Transverse colon (tissue), 4 donors: ENCODE measurements around the gene PRTFDC1. TPM values are rescaled to one million over a fixed set of nuclear protein-coding genes. Genes with fewer than 3 reads are reported as not detected.

Experiments used
- DNase-seq: peaks from one replicate; pipeline ENCODE4 v3.0.0-alpha.2; 2019
- H3K27ac ChIP-seq, 4 donors: fragments of 200-600 bp; sonication (generic); 2 replicates each; pipeline ENCODE4 v1.5.1; 2016 to 2018; ENCODE audit warnings: inconsistent platforms in 4 of 4
- H3K27me3 ChIP-seq: fragments of 200-600 bp; sonication (generic); 2 replicates; pipeline ENCODE4 v1.5.1; 2017; ENCODE audit warnings: inconsistent platforms
- H3K36me3 ChIP-seq, 4 donors: fragments of 200-600 bp; sonication (generic); 2 replicates each; pipeline ENCODE4 v1.5.1; 2017 to 2019; ENCODE audit warnings: inconsistent platforms in 4 of 4
- H3K4me1 ChIP-seq, 4 donors: fragments of 200-600 bp; sonication (generic); 2 replicates each; pipeline ENCODE4 v1.5.1; 2017 to 2020; ENCODE audit warnings: inconsistent platforms in 4 of 4
- H3K4me3 ChIP-seq, 4 donors: fragments of 200-600 bp; sonication (generic); 1 replicate in 1 of 4; 2 replicates in 3 of 4; pipeline versions ENCODE4 v1.5.1 to v1.6.1; 2017 to 2019; ENCODE audit warnings: inconsistent platforms in 4 of 4
- H3K9me3 ChIP-seq, 2 donors: fragments of 200-600 bp; sonication (generic); 2 replicates each; pipeline ENCODE4 v1.5.1; 2017 to 2019; ENCODE audit warnings: inconsistent platforms in 2 of 2
- EP300 ChIP-seq: sonication (generic); formaldehyde crosslinking; IDR thresholded peaks from one replicate; pipeline ENCODE4 v1.6.1; 2017; ENCODE audit warnings: antibody characterized with exemption, low read depth
- POLR2A ChIP-seq: fragments of 450-650 bp; IDR thresholded peaks from one replicate; pipeline ENCODE4 v1.6.1; 2016; ENCODE audit warnings: antibody characterized with exemption, mild to moderate bottlenecking, moderate library complexity
- POLR2AphosphoS5 ChIP-seq, 3 donors: sonication (generic); formaldehyde crosslinking; IDR thresholded peaks; one replicate each; pipeline ENCODE4 v1.6.1; 2016; ENCODE audit warnings: antibody characterized with exemption in 3 of 3
- WGBS, 2 donors: methylation state at CpG; one replicate each; pipeline ENCODE4 v1.1.5; 2018; ENCODE audit warnings: low coverage in 1 of 2; 5-methylcytosine and 5-hydroxymethylcytosine counted together
- in situ Hi-C, 4 donors: fragments of 200-750 bp; cut with MboI; loops; one replicate each; pipeline versions ENCODE4 v1.15.0 to v1.15.1; 2017; ENCODE audit warnings: low sequenced_read_pairs in 3 of 4, low pct_ligation_motif_present in 1 of 4, low pct_unique_long_range_greater_than_20kb in 1 of 4
- intact Hi-C: fragments of 100-400 bp; cut with DNase I; formaldehyde crosslinking; loops from one replicate; pipeline ENCODE4 v1.15.1; 2023; ENCODE audit warnings: low total_unique reads
- total RNA-seq, 4 donors: library from RNA; depleted of rRNA; stranded (reverse); fragments of >200 nt; gene quantifications; one replicate each; pipeline ENCODE4 v1.1.0, GENCODE V29; 2016
- TF ChIP-seq, protein P1 (sequence below), 5 experiments: fragments of 200-600 bp in 3 of 5; fragments of 450-650 bp in 2 of 5; sonication (generic) in 3 of 5; IDR thresholded peaks; 1 replicate in 2 of 5; 2 replicates in 3 of 5; pipeline ENCODE4 v1.5.1; 2016 to 2017; ENCODE audit warnings: antibody characterized with exemption in 5 of 5, inconsistent platforms in 3 of 5, mild to moderate bottlenecking in 2 of 5, moderate library complexity in 1 of 5

Gene PRTFDC1
- total RNA-seq, 4 donors from 2014 or later = 0.80 to 6.7 (median 4.9) TPM; not detected in 1

DNA sequence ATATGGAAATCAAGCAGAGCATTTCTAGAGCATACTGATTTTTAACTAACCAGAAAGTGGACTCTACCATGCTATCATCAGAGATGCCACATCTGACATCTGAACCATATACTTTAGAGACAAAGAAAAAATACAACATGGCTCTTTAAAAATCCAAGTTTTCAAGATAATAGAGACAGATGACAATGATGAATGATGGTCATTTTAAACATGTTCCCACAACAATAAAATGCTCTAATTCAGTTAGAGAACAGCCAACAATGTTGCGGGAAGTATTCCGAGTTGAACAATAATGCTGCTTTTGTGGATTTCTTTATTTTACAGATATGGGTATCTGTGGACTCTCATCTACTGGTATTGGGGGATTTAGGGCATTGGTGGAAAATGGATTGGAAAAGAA lies 52.8 kb downstream of the PRTFDC1 start:
- no peaks in the 10 kb centered on the region for H3K36me3 ChIP-seq
- in situ Hi-C loops = no loop called here
- no peak for DNase-seq
- no peak overlapping the region for H3K27ac ChIP-seq
- TF ChIP-seq EP300 = no peak
- no peak for TF ChIP-seq POLR2AphosphoS5 (IDR thresholded peaks at IDR 0.05)
- TF ChIP-seq, protein P1, sequence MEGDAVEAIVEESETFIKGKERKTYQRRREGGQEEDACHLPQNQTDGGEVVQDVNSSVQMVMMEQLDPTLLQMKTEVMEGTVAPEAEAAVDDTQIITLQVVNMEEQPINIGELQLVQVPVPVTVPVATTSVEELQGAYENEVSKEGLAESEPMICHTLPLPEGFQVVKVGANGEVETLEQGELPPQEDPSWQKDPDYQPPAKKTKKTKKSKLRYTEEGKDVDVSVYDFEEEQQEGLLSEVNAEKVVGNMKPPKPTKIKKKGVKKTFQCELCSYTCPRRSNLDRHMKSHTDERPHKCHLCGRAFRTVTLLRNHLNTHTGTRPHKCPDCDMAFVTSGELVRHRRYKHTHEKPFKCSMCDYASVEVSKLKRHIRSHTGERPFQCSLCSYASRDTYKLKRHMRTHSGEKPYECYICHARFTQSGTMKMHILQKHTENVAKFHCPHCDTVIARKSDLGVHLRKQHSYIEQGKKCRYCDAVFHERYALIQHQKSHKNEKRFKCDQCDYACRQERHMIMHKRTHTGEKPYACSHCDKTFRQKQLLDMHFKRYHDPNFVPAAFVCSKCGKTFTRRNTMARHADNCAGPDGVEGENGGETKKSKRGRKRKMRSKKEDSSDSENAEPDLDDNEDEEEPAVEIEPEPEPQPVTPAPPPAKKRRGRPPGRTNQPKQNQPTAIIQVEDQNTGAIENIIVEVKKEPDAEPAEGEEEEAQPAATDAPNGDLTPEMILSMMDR (IDR thresholded peaks at IDR 0.05) = no peak
- no peak for TF ChIP-seq POLR2A
- H3K4me1 ChIP-seq = peaks cover 0 to 44% (median 24%) of the 10 kb centered on the region in 4 donors
- intact Hi-C loops = no loop called here
- no peaks in the 10 kb centered on the region for H3K27me3 ChIP-seq
- WGBS, 2 donors = 80 to 83% methylated on average over 2 of the region's 2 CpGs
- no peaks in the 10 kb centered on the region for H3K9me3 ChIP-seq
- H3K4me3 ChIP-seq = no peak overlapping the region

DNA sequence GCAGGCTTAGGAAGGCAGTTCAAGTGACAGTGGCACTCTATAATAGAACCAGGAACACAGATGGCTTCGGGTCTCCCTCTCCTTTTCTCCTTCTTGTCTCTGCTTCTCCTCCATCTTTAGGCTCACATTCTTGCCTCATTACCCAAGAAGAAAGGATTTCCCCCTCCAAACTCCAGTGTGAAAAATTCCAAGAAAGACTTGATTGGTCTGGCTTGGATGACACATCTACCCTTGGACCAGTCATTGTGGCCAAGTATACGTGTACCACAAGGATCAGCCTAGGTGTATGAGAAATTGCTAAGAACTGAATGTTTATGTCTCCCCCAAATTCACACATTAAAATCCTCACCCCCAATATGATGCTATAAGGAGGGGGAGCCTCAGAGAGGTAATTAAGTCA lies 53.9 kb downstream of the PRTFDC1 start:
- intact Hi-C loops (no loop called here), in situ Hi-C loops (no loop called here)
- no peaks in the 10 kb centered on the region for H3K9me3 ChIP-seq
- H3K27ac ChIP-seq = no peak overlapping the region
- no peak overlapping the region for H3K4me3 ChIP-seq
- DNase-seq = no peak
- TF ChIP-seq POLR2A = no peak
- TF ChIP-seq POLR2AphosphoS5 (IDR thresholded peaks at IDR 0.05) = no peak
- no peak for TF ChIP-seq EP300
- TF ChIP-seq, protein P1 (IDR thresholded peaks at IDR 0.05) = no peak
- WGBS, 2 donors = 87 to 100% methylated on average over 2 of the region's 2 CpGs
- H3K36me3 ChIP-seq = no peaks in the 10 kb centered on the region
- peaks cover 0 to 41% (median 25%) of the 10 kb centered on the region in 4 donors for H3K4me1 ChIP-seq
- H3K27me3 ChIP-seq = no peaks in the 10 kb centered on the region

DNA sequence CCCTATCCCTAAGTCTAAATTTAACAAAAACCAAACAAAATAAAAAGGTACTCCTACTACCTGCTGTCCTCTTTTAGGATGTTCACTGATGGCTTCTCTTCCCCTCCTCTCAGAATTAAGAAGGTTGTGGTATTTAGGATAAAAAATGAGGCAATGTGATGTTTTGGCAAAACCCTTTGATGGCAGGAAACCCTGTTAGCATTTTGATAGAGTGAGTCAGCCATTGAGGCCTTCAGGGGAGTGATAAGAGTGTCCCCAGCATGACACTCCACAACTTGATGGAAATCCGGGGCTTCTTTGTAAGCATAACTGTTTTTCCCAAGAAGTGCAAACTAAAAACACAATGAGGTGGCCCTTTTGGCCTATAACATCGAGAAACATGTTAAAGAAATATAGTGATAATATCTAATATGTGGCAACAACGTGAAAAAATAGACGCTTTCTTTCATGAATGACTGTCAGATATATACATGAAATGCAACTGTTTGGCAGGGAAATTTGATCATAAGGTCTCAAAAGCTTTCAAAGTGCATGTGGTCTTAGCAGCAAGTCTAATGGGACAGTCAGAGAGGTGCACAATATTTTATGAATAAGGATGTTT lies 55.0 kb downstream of the PRTFDC1 start:
- in situ Hi-C loops = no loop called here
- no peak for TF ChIP-seq EP300
- no peak for TF ChIP-seq POLR2AphosphoS5 (IDR thresholded peaks at IDR 0.05)
- TF ChIP-seq, protein P1 (IDR thresholded peaks at IDR 0.05) = no peak
- no peak for TF ChIP-seq POLR2A
- H3K36me3 ChIP-seq = no peaks in the 10 kb centered on the region
- H3K27me3 ChIP-seq = no peaks in the 10 kb centered on the region
- intact Hi-C loops = no loop called here
- no peak for DNase-seq
- H3K4me3 ChIP-seq = no peak overlapping the region
- 74 to 80% methylated on average over 4 of the region's 4 CpGs for WGBS, 2 donors
- no peaks in the 10 kb centered on the region for H3K9me3 ChIP-seq
- H3K4me1 ChIP-seq = peaks cover 0 to 31% (median 17%) of the 10 kb centered on the region in 4 donors
- no peak overlapping the region for H3K27ac ChIP-seq

DNA sequence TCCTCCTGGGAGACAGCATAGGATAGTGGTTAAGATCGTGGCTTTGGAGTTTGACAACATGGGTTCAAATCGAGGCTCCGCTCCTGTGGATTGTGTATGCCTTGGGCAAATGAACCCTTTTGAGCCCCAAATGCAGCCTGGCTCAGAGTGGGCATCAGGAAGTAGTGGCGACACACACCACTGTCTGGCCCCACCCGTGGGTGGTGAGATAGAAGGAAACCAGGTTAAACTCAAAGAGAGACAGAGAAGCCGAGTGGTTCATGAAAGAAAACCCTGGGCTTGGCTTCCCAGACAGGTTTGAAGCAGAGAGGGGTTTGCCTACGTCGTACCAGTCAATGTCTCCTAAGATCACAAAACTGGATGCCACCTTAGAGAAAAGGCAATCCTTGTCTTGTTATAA lies 57.7 kb downstream of the PRTFDC1 start:
- Histone ChIP-seq H3K27me3 (no peaks in the 10 kb centered on the region), H3K9me3 (no peaks in the 10 kb centered on the region), H3K27ac (no peak overlapping the region), H3K36me3 (no peaks in the 10 kb centered on the region), H3K4me1 (peaks cover 0 to 25% (median 3%) of the 10 kb centered on the region in 4 donors), H3K4me3 (no peak overlapping the region)
- in situ Hi-C loops (no loop called here), intact Hi-C loops (no loop called here)
- 81 to 92% methylated on average over 2 to 8 of the region's 8 CpGs for WGBS, 2 donors
- DNase-seq = no peak
- TF ChIP-seq EP300 (no peak), POLR2A (no peak), POLR2AphosphoS5 (IDR thresholded peaks at IDR 0.05) (no peak)
- TF ChIP-seq, protein P1 (IDR thresholded peaks at IDR 0.05) = no peak
